CD4-positive, alpha-beta T cell treated with Interleukin-17A for 1 hour (primary cell): Measurements from ENCODE around the gene ZHX3.

ENCODE experiments used
- DNase-seq: peaks from one replicate; pipeline ENCODE4 v3.0.0-alpha.2; 2020

ZHX3 gene

DNA sequence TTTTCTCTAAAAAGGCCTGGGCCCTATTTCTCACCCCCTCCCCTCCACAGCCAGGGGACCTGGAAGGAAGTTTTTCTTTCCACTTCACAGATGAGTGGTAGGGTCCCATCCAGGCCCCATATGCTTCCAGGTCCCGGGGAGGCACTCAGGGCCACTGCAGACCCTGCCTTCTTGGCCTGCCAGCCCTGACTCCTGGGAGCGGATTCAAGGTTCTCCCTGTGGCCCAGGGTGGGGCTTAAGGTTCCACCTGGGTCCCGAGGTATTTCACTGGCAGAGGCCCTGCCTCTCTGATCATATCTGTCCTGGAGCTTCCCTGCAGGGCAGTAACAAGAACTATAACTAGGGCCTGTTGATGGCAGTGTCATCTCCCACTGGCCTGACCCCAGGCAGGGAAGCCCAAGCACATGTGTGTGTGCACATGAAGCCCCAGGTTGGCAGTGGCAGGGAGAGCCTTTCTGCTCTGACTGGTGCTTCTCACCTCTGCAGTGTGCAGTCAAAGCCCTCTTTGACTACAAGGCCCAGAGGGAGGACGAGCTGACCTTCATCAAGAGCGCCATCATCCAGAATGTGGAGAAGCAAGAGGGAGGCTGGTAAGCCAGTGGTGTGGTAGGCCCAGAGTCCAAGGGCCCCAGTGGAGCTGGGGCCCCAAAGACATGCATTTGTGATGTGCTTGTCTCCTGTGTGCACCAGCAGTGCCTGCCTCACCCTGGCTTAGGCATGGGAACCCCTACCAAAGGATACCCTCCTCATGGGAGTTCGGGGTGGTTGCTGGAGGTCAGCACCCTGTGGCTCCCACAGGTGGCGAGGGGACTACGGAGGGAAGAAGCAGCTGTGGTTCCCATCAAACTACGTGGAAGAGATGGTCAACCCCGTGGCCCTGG, 149.0 kb downstream of the ZHX3 start:
- no peak for DNase-seq

- no peak for DNase-seq
Measured at GRCh38 chr20:41167481-41168253, 149.9 kb downstream of the ZHX3 start.

DNA sequence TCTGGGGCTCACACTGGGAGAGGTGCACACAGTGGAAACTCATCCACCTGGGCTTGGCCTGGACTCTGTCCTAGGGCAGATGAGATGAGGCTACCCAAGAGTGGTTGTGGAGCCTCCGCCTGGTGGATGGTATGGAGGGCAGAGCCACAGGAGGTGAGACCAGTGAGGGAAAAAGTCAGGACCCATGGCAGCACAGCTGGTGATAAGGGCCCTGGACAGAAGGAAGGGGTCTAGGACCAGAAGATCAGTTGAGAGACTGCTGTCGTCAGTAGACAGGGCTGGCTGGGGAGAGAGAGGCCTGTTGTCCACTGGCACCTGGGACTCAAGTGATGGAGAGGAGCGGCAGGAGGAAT, 150.4 kb downstream of the ZHX3 start:
- no peak for DNase-seq

DNA sequence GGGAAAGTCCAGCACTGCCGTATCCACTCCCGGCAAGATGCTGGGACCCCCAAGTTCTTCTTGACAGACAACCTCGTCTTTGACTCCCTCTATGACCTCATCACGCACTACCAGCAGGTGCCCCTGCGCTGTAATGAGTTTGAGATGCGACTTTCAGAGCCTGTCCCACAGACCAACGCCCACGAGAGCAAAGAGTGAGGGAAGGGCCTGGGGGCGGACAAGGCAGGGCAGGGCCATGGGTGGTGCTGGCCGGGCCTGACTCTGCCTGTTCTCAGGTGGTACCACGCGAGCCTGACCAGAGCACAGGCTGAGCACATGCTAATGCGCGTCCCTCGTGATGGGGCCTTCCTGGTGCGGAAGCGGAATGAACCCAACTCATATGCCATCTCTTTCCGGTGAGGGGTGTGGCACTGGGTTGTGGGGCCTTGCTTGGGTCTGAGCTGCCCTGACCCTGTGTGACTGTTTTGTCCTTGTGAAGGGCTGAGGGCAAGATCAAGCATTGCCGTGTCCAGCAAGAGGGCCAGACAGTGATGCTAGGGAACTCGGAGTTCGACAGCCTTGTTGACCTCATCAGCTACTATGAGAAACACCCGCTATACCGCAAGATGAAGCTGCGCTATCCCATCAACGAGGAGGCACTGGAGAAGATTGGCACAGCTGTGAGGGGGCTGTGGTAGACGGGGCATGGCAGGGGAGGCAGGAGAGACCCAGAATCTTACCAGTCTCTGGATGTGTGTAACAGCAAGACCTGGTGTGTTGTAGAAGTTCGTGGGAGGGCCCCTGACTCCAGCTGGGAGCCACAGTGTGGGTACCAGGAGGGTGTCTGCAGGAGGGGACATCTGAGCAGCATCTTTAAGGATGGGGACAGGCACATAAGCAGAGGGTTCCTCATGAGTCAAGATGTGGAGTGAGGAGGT, 151.1 kb downstream of the ZHX3 start:
- DNase-seq, result no peak

DNA sequence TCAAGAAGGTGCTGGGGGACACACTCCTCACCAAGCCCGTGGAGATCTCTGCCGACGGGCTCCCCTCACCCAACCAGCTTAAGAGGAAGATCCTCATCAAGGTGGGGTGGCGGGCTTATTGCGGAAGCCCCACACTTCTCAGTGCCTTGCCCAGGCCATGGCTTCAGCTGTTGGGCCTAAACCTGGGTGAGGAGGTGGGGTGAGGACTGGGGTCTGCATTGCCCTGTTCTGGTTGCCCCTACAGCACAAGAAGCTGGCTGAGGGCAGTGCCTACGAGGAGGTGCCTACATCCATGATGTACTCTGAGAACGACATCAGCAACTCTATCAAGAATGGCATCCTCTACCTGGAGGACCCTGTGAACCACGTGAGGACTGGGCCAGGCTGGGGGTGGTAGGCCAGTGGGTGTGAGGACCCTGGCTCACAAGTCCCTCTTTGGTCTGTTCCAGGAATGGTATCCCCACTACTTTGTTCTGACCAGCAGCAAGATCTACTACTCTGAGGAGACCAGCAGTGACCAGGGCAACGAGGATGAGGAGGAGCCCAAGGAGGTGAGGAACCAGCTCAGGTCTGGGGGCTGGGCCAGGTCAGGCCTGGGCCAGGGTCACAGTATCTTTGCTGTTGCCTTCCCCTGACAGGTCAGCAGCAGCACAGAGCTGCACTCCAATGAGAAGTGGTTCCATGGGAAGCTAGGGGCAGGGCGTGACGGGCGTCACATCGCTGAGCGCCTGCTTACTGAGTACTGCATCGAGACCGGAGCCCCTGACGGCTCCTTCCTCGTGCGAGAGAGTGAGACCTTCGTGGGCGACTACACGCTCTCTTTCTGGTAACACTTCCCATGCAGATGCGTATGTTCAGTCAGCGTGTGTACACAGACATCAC, 152.3 kb downstream of the ZHX3 start:
- no peak for DNase-seq

DNA sequence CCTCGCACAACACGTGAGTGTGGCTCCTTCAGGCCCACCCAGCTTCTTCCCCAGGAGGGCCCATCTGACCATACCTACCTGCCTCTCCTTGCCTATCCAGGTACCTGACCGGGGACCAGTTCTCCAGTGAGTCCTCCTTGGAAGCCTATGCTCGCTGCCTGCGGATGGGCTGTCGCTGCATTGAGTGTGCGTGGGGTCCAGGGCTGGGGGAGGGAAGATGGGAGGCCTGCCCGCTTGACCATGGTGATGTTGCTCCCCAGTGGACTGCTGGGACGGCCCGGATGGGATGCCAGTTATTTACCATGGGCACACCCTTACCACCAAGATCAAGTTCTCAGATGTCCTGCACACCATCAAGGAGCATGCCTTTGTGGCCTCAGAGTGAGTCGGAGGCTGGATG, 153.7 kb downstream of the ZHX3 start:
- DNase-seq, result no peak

DNA sequence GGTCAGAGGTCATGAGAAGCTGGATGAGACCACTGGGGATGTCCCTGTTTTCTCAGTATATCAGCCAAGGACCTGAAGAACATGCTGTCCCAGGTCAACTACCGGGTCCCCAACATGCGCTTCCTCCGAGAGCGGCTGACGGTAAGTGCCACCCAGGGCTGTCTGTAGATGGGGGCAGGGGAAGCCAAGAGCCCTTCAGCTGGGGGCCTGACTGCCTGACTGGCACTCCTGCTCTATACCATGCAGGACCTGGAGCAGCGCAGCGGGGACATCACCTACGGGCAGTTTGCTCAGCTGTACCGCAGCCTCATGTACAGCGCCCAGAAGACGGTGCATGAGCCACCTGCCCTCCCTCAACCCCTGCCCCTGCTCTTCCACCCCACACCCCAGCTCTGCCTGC, 155.1 kb downstream of the ZHX3 start:
- no peak for DNase-seq

DNA sequence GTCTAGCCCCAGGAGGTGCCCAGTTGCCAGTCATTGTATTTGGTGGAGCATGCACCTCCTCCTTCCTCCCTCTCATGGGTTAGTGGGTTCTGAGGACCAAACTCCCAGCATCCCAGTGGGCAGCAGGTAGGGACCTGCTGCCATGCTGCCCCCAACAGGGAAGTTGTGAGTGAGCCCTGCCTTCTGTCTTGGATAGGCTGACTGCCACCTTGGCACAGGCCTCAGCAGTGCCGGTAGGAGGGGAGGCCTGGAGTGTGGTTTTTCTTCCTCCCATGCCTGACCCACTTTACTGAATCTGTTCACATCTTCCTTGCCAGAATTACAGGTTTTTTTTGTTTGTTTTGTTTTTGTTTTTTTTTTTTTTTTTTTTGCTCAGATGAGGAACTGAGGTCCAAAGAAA, 155.6 kb downstream of the ZHX3 start:
- DNase-seq, result no peak

DNA sequence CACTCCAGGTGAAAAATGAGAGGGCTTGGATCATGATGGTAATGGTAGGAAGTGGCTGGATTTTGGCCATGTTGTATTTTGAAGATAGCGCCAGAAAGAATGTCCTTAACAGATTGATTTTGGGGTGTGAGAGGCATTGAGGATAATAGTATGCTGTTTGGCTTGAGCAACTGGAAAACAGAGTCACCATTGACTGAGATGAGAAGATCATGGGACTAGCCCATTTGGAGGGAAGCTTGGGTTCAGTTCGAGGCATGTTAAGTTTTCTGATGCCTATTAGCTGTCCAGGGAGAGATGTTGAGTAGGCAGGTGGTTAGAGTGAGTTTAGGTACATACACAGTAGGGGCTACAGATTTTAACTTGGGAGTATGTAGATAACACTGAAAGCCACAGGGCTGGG, 156.8 kb downstream of the ZHX3 start:
- no peak for DNase-seq

GRCh38 chr20:41159547-41159946, 158.0 kb downstream of the ZHX3 start:
- no peak for DNase-seq

DNA sequence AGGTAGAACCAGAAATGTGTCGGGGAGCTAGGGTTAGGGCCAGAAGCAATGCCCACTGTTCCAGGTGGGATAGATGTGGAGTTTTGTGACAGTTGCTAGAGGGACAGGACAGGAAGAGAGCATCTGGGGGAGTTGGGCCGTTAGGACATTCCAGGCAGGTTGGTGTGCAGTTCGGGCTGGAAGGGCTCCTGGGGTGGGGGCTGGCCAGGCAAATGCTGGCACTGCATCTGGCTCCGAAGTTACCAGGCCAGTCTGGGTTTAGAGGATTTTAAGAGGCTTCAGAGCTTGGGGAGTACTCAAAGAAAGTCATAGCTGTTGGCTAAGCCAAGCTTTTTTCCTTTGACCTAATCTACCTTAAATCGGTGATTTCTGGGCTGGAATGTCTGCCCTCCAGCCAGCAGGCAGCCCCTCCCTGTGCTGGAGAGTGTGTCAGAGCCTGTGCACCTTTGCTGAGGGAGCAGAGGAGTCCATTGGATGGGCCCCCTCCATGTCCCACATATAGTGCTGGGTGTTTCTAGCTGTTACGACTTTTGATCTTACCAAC, 159.4 kb downstream of the ZHX3 start:
- no peak for DNase-seq

GRCh38 chr20:41155261-41155660, 162.3 kb downstream of the ZHX3 start:
- no peak for DNase-seq

GRCh38 chr20:41154436-41155176, 162.9 kb downstream of the ZHX3 start:
- no peak for DNase-seq

DNA sequence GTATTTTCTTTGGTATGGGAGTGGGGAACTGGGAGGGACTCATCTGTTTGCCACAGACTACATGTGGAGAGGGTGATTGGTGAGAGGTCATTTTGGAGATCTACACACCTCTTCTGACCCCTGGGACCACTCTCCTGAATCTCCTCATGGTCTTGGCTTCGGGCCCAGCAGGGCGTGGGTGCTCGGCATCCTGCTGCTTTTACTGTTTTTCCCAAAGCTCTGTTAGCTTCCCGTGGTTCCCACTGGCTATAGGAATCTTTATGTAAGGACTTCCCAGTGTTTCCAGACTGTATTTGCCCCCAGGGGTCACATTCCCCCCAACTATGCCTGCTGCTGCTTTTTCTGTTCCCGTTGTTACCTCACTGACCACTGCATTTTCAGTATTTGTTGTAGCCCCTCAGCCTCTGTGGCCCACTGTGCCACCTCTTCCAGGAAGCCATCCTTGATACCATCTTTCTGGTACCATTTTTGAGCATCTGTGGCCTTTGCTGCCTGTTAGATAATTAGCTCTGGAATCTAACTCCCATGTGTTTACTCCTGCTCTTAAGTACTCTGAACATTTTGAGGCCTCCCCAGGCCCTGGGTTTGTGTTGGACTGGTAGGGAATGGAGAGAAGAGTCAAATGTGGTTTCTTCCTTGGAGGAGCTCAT, 165.3 kb downstream of the ZHX3 start:
- DNase-seq, result no peak

DNA sequence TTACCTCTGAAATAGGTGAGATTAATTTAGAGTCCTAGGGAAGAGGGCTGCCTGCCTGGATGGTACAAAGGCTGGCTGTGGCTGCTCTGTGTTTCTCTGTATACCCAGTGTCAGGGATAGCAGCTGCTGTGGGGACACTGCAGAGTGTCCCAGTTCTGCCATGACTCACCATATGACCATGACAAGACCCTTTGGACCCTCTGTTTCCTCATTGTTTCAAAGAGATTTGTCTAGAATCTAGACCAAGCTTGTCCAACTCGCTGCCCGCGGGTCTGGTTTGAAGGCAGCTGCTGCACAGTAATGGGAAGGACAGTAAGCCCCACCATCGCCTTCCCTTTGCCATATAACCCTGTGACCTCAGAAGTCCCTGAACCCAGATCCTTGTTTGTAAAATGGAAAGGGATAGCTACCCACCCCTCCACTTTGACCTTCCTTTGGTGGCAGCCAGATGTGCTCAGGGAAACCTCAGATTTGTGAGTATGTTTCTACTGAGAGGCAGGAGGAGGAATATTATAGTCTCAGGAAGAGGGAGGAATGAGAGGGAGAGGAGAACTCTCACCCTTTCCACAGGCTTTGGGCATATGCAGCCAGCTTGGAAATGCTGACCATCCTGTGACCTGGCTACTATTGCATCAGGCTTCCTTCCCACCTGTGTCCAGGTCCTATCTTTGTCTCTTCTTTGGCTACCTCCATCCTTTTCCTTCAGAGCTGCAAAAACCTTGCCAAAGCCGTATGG, 166.2 kb downstream of the ZHX3 start:
- no peak for DNase-seq

GRCh38 chr20:41150664-41151063, 166.9 kb downstream of the ZHX3 start:
- DNase-seq, result peak; percentile 62

DNA sequence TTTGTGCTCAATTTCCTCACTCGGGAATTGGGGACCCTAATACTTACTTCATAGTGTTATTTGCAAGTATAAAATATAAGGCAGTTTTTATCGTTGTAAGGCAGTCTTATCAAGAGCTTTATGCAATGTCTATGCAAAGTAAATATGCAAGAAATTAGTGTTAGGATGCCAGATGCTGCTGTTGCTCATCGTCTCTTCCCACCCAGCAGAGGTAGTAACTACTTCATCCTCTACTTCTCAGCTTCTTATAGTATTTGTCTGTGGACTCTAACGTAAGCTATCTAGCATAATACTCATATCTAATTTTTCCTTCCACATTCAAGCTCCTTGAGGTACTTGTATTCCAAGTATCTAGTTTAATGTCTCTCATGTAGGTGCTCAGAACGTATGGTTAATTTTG, 168.6 kb downstream of the ZHX3 start:
- no peak for DNase-seq

DNA sequence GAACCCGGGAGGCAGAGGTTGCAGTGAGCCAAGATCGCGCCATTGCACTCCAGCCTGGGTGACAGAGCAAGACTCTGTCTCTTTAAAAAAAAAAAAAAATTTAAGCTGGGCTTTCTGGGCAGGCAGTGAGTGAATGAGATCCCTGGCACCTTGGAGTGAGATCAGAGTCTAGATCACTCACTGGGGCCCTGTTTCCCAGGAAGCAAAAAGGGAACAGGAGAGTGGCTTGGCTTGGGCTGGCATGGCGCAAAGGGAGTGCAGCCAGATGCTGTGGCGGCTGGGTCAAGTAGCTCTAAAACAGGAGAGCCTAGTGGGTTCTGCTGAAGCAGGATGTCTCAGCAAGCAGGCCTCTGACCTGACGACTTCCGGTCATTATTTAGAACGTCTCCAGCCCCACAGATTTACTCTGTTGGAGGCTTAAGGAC, 169.8 kb downstream of the ZHX3 start:
- DNase-seq, result no peak

DNA sequence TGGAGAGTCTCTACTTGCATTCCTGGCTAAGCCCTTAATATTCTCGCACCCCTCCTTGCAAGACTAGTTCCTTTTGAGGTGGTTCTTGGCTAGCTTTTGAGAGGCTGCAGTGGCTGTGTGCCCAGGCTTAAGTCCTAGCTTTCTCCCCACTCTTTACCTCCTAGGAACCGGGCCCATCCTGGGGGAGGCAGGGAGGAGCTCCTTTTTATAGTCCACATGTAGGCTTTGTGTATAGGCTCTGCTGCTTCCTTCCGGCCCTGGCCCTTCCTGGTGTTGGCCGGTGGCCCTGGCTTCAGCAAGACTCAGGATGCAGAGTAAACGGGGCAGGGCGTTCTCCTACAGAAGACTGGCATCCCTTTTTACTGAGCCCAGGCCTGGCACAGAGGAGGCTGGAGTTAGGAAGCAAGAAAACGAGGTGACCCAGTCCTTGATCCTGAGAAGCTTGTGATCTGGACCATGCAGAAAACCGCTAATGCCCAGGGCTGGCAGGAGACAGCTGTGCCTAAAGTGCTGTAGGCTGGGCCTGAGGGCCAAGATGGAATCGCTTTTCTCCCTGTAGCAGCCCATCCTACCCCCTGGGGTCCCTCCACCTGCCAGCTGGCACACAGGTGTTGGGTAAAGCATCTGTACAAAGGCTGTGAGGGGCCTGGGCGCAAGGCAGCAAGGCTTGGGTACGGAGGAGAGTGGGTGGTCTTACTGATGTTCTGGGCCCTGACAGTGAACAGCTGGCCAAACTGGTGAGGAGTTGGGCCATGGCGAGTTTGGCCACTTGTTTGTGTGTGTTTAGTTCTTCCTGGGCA, 171.5 kb downstream of the ZHX3 start:
- DNase-seq, result no peak
